Calu3 (cell line): ENCODE results near the gene WDPCP. TPM values are rescaled to one million over a fixed set of nuclear protein-coding genes. Genes with fewer than 3 reads are reported as not detected.

Experiments
- BruUV-seq: library from RNA; stranded (reverse); fragments of 400-500 nt; replicated peaks from 2 replicates; lab custom pipeline; 2021; lab: Mats Ljungman, UMichigan
- CTCF ChIA-PET: fragments of 300-600 bp; sonication (Branson Sonifier 250); formaldehyde crosslinking; loops from one replicate; lab custom pipeline; 2022; ENCODE audit warnings: antibody characterized with exemption; lab: Charles Lee
- DNase-seq: peaks from one replicate; pipeline ENCODE4 v3.0.0; 2022
- H3K27ac Mint-ChIP-seq: one replicate; pipeline ENCODE4 v1.8.0; 2022; ENCODE audit warnings: mixed read lengths; ENCODE audit not compliant: unreplicated experiment
- H3K27me3 Mint-ChIP-seq: one replicate; pipeline ENCODE4 v1.8.0; 2022; ENCODE audit warnings: mixed read lengths; ENCODE audit not compliant: unreplicated experiment
- H3K36me3 Mint-ChIP-seq: one replicate; pipeline ENCODE4 v1.8.0; 2022; ENCODE audit warnings: mild to moderate bottlenecking, moderate library complexity, mixed read lengths; ENCODE audit not compliant: insufficient read depth, unreplicated experiment
- H3K4me1 Mint-ChIP-seq: one replicate; pipeline ENCODE4 v1.8.0; 2022; ENCODE audit warnings: mild to moderate bottlenecking, low read depth, mixed read lengths; ENCODE audit not compliant: unreplicated experiment
- H3K4me3 Mint-ChIP-seq: one replicate; pipeline ENCODE4 v1.8.0; 2022; ENCODE audit warnings: mild to moderate bottlenecking, low read depth, moderate library complexity, mixed read lengths; ENCODE audit not compliant: unreplicated experiment
- H3K9me3 Mint-ChIP-seq: one replicate; pipeline ENCODE4 v1.8.0; 2022; ENCODE audit warnings: low read depth, mixed read lengths; ENCODE audit not compliant: unreplicated experiment
- intact Hi-C: fragments of 100-400 bp; cut with micrococcal nuclease; formaldehyde crosslinking; loops from one replicate; pipeline ENCODE4 v1.10.0; 2022; ENCODE audit not compliant: unreplicated experiment
- total RNA-seq: library from RNA; stranded (reverse); gene quantifications from 2 replicates; pipeline ENCODE4 v1.2.3, GENCODE V29; 2022
- TF ChIP-seq, protein P1 (sequence below): fragments of 200-600 bp; IDR thresholded peaks from one replicate; pipeline ENCODE4 v1.8.0; 2022; ENCODE audit warnings: antibody characterized with exemption; ENCODE audit not compliant: unreplicated experiment

Gene WDPCP
- total RNA-seq, 1 experiment from 2014 or later = 9.0 TPM

DNA sequence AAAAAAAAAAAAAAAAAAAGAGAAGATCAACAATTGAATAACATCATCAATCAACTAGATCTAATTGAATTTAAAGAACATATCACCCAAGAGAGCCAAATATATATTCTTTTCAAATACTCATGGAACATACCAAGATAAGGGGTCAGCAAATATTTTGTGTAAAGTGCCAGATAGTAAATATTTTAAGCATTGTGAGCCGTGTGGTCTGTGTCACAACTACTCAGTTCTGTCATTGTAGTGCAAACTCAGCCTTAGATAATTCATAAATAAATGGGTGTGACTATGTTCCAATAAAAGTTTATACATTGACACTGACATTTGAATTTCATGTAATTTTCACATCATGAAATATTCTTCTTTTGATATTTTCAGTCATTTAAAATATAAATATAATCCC, 491.8 kb downstream of the WDPCP start:
- intact Hi-C loops = no loop called here
- no TSS peak for BruUV-seq
- peaks cover 13% of the 10 kb centered on the region for H3K4me1 Mint-ChIP-seq
- H3K4me3 Mint-ChIP-seq = no peak overlapping the region
- no peaks in the 10 kb centered on the region for H3K27me3 Mint-ChIP-seq
- CTCF ChIA-PET = no interaction called here
- TF ChIP-seq, protein P1, sequence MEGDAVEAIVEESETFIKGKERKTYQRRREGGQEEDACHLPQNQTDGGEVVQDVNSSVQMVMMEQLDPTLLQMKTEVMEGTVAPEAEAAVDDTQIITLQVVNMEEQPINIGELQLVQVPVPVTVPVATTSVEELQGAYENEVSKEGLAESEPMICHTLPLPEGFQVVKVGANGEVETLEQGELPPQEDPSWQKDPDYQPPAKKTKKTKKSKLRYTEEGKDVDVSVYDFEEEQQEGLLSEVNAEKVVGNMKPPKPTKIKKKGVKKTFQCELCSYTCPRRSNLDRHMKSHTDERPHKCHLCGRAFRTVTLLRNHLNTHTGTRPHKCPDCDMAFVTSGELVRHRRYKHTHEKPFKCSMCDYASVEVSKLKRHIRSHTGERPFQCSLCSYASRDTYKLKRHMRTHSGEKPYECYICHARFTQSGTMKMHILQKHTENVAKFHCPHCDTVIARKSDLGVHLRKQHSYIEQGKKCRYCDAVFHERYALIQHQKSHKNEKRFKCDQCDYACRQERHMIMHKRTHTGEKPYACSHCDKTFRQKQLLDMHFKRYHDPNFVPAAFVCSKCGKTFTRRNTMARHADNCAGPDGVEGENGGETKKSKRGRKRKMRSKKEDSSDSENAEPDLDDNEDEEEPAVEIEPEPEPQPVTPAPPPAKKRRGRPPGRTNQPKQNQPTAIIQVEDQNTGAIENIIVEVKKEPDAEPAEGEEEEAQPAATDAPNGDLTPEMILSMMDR = no peak
- no peak overlapping the region for H3K27ac Mint-ChIP-seq
- H3K36me3 Mint-ChIP-seq = no peaks in the 10 kb centered on the region
- DNase-seq = no peak
- no peaks in the 10 kb centered on the region for H3K9me3 Mint-ChIP-seq

DNA sequence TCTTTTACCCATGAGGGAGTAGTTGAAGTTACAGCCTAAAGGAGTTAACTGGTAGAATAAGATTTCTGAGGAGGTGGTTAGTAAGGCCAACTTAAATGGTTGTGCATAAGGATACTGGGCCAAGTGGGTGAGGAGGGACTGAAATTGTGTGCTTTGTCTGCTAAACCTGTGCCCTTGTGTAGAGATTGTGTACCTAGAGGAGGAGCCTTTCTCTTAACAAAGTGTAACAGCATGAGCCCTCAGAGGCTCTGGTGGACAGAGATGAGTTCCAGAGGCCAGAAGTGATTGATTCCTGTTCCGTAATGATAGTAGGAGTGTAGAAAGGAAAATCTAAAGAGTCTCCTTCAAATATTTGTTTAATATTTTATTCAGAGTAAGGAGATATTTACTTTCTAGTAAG, 494.8 kb downstream of the WDPCP start:
- no peaks in the 10 kb centered on the region for H3K36me3 Mint-ChIP-seq
- no TSS peak for BruUV-seq
- TF ChIP-seq, protein P1 = no peak
- no peaks in the 10 kb centered on the region for H3K9me3 Mint-ChIP-seq
- H3K27ac Mint-ChIP-seq = no peak overlapping the region
- CTCF ChIA-PET = no interaction called here
- H3K4me1 Mint-ChIP-seq = peaks cover 13% of the 10 kb centered on the region
- DNase-seq = no peak
- no peak overlapping the region for H3K4me3 Mint-ChIP-seq
- no peaks in the 10 kb centered on the region for H3K27me3 Mint-ChIP-seq
- intact Hi-C loops = no loop called here

DNA sequence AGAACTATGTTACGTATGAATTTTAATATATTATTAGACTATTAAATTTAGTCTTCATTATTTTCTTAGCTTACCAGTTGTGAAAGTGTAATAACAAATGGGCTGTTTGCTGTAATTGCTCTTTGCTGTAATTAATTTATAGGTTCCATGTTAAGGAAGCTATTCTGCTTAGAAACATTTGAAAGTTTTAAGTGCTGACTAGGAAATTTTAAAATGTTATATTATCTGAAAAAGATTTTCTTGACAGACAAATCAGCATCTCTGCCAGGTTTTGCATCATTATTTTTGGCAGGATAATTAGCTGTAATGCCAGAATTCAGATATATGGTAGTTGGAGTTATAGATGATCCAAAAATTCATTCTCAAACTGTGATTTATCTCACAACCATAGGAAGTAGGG, 495.4 kb downstream of the WDPCP start:
- no peak overlapping the region for H3K27ac Mint-ChIP-seq
- no peaks in the 10 kb centered on the region for H3K36me3 Mint-ChIP-seq
- peaks cover 13% of the 10 kb centered on the region for H3K4me1 Mint-ChIP-seq
- intact Hi-C loops = no loop called here
- H3K9me3 Mint-ChIP-seq = no peaks in the 10 kb centered on the region
- DNase-seq = no peak
- no peaks in the 10 kb centered on the region for H3K27me3 Mint-ChIP-seq
- CTCF ChIA-PET = no interaction called here
- TF ChIP-seq, protein P1 = no peak
- H3K4me3 Mint-ChIP-seq = no peak overlapping the region
- no TSS peak for BruUV-seq

DNA sequence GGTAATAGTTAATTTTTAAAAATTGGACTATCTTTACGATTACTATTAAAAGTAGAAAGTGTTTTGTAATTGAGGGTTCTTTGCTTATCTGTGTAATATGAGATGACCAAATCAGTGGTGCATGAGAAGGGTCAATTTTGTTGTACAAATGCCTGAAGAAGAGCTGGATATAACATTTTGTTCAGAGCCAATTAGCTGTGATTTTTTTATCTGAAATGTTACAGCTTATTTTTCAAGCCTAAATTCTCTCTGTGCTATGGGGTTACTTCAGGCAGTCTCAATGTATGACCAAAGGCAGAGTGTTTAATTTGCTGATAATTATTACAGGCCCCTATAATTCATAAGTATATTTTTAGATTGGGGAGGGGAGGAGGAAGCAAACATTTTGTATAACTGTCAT, 495.9 kb downstream of the WDPCP start:
- CTCF ChIA-PET = no interaction called here
- Mint-ChIP-seq H3K4me3 (no peak overlapping the region), H3K27ac (no peak overlapping the region), H3K27me3 (no peaks in the 10 kb centered on the region), H3K4me1 (peaks cover 13% of the 10 kb centered on the region), H3K36me3 (no peaks in the 10 kb centered on the region), H3K9me3 (no peaks in the 10 kb centered on the region)
- TF ChIP-seq, protein P1 = no peak
- no peak for DNase-seq
- intact Hi-C loops = no loop called here
- BruUV-seq = no TSS peak
